ENCODE measurements around the gene SELE.

Gene SELE

GRCh38 chr1:169733924-169734323 is at the start of gene SELE:
SELE (minus strand) TSS chr1:169734079; CDS start chr1:169733612, 467 bp downstream.
- no peak for DNase-seq

- no peak for DNase-seq
Measured at GRCh38 chr1:169782596-169782995, 48.7 kb upstream of the SELE start.

GRCh38 chr1:169779970-169780369 is 46.1 kb upstream of the SELE start:
- no peak for DNase-seq

DNA sequence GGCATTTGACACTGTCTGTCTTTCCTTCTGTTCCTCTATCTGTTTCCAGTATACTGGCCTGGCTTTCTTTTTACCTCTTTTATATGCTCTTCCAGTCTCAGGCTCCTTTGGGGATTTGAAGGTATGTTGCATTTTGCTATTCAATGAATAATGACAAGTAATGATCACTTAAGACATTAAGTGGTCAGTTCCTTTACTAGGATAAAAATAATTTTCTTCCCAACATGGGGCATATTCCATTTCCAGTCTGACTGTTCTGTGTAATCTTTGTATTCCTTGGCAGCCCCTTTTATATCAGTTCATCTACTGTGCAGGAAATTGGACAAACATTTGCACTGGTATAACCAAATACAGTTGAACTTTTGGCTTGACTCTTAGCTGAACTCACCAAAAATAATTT is 45.3 kb upstream of the SELE start:
- DNase-seq = no peak

- no peak for DNase-seq
Measured at GRCh38 chr1:169776440-169776839, 42.6 kb upstream of the SELE start.

GRCh38 chr1:169768161-169768560 is 34.3 kb upstream of the SELE start:
- DNase-seq = no peak

- DNase-seq = no peak
Measured at GRCh38 chr1:169765580-169766331, 31.9 kb upstream of the SELE start.

GRCh38 chr1:169764919-169765318 is 31.0 kb upstream of the SELE start:
- no peak for DNase-seq

DNA sequence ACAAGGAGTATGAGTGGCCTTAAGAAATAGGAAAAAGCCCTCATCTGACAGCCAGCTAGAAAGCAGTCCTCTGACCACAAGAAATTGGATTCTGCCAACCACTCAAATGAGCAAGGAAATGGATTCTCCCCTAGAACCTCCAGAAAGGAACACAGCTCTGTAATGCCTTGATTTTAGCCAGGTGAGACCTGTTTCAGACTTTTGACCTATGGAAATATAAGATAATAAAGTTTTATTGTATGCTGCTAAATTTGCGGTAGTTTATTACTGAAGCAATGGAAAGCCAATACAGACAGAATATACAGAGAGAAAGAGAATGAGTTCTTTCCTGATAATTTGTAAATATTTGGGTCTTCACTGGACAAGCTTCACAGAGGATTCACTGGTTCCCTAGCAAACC is 28.8 kb upstream of the SELE start:
- DNase-seq = no peak

DNA sequence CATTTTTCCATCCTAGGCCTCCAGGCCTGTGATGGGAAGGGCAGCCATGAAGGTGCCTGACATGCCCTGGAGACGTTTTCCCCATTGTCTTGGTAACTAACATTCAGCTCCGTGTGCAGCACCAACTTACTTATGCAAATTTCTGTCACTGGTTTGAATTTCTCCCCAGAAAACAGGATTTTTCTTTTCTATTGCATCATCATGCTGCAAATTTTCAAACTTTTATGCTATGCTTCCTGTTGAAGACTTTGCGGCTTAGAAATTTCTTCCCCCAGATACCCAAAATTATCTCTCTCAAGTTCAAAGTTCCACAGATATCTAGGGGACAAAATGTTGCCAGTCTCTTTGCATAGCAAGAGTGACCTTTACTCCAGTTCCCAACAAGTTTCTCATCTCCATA is 25.2 kb upstream of the SELE start:
- no peak for DNase-seq

GRCh38 chr1:169753549-169753948 is 19.7 kb upstream of the SELE start:
- no peak for DNase-seq

- DNase-seq = no peak
Measured at GRCh38 chr1:169750041-169750440, 16.2 kb upstream of the SELE start.

- DNase-seq = no peak
Measured at GRCh38 chr1:169746550-169746949, 12.7 kb upstream of the SELE start.

- DNase-seq = no peak
Measured at GRCh38 chr1:169745015-169745861, 11.4 kb upstream of the SELE start.

- no peak for DNase-seq
Measured at GRCh38 chr1:169741666-169742394, 8.0 kb upstream of the SELE start.

- no peak for DNase-seq
Measured at GRCh38 chr1:169739980-169740379, 6.1 kb upstream of the SELE start.

- DNase-seq = no peak
Measured at GRCh38 chr1:169731446-169731845, 2.4 kb downstream of the SELE start.

- DNase-seq = no peak
Measured at GRCh38 chr1:169729991-169730390, 3.9 kb downstream of the SELE start.

- DNase-seq = no peak
Measured at GRCh38 chr1:169727307-169727706, 6.6 kb downstream of the SELE start.

- DNase-seq = no peak
Measured at GRCh38 chr1:169726851-169727250, 7.0 kb downstream of the SELE start.

GRCh38 chr1:169725930-169726329 is 7.9 kb downstream of the SELE start:
- DNase-seq = no peak

GRCh38 chr1:169724168-169724567 is 9.7 kb downstream of the SELE start:
- DNase-seq = no peak

Measured in nucleus accumbens (tissue), 56 donors.